Epithelial cell of proximal tubule (primary cell): ENCODE measurements around the gene EGFR. TPM values are rescaled to one million over a fixed set of nuclear protein-coding genes. Genes with fewer than 3 reads are reported as not detected.

Experiments
- DNase-seq: peaks from one replicate; pipeline ENCODE4 v3.0.0-alpha.2; 2011; ENCODE audit warnings: low read depth
- H3K4me3 ChIP-seq: 2 replicates; pipeline ENCODE4 v1.5.1; 2011; ENCODE audit warnings: low read depth, mild to moderate bottlenecking, low read length
- CTCF ChIP-seq: conservative IDR thresholded peaks from 2 replicates; pipeline ENCODE4 v1.5.1; 2012; ENCODE audit warnings: low read depth, mild to moderate bottlenecking, low read length
- total RNA-seq: library from RNA; depleted of rRNA; stranded (reverse); fragments of >200 nt; gene quantifications from 2 replicates; pipeline ENCODE4 v1.2.3, GENCODE V29; 2015

The EGFR gene
- total RNA-seq, 1 donor from 2014 or later = 48.1 TPM

GRCh38 chr7:54985426-54986330, 33.1 kb upstream of the EGFR start:
- no peak for DNase-seq
- no peak overlapping the region for H3K4me3 ChIP-seq
- TF ChIP-seq CTCF = no peak

- no peak for DNase-seq
- H3K4me3 ChIP-seq = no peak overlapping the region
- no peak for TF ChIP-seq CTCF
These were observed 32.1 kb upstream of the EGFR start for GRCh38 chr7:54986716-54987115.

- TF ChIP-seq CTCF = no peak
- no peak for DNase-seq
- H3K4me3 ChIP-seq = no peak overlapping the region
These were observed 31.0 kb upstream of the EGFR start for GRCh38 chr7:54987772-54988171.

- H3K4me3 ChIP-seq = no peak overlapping the region
- DNase-seq = no peak
- no peak for TF ChIP-seq CTCF
These were observed 30.3 kb upstream of the EGFR start for GRCh38 chr7:54988516-54988915.

GRCh38 chr7:54989453-54990225, 29.2 kb upstream of the EGFR start:
- H3K4me3 ChIP-seq = no peak overlapping the region
- TF ChIP-seq CTCF = no peak

GRCh38 chr7:54991341-54991740, 27.5 kb upstream of the EGFR start:
- no peak for DNase-seq
- TF ChIP-seq CTCF = no peak
- no peak overlapping the region for H3K4me3 ChIP-seq

More at GRCh38 chr7:54989453-54990225, 29.2 kb upstream of the EGFR start:
- DNase-seq = no peak
